Small intestine (tissue), 7 donors: Measurements from ENCODE around the gene GAS7. TPM values are rescaled to one million over a fixed set of nuclear protein-coding genes. Genes with fewer than 3 reads are reported as not detected.

Experiments
- DNase-seq, 2 donors: peaks; one replicate each; pipeline versions ENCODE4 v3.0.0 to v3.0.0-alpha.2; 2013
- FAIRE-seq: peaks from 2 replicates; lab custom pipeline; 2012; peaks lifted over from hg19 to GRCh38; lab: Jason Lieb, UNC
- H3K27ac ChIP-seq, 3 donors: one replicate each; pipeline ENCODE4 v1.5.1; 2013; ENCODE audit warnings: low read length in 2 of 3, mild to moderate bottlenecking in 2 of 3, control low read depth in 1 of 3, inconsistent platforms in 1 of 3, low read depth in 1 of 3, moderate library complexity in 1 of 3
- H3K27me3 ChIP-seq, 3 donors: one replicate each; pipeline ENCODE4 v1.6.1; 2013; ENCODE audit warnings: low read length in 3 of 3, inconsistent platforms in 1 of 3; ENCODE audit not compliant: control insufficient read depth in 3 of 3, insufficient read depth in 3 of 3
- H3K36me3 ChIP-seq, 3 donors: one replicate each; pipeline ENCODE4 v1.6.1; 2013; ENCODE audit warnings: low read length in 3 of 3, inconsistent platforms in 1 of 3, low read depth in 1 of 3, mild to moderate bottlenecking in 1 of 3, moderate library complexity in 1 of 3; ENCODE audit not compliant: control insufficient read depth in 3 of 3, insufficient read depth in 2 of 3
- H3K4me1 ChIP-seq, 3 donors: one replicate each; pipeline ENCODE4 v1.6.1; 2013; ENCODE audit warnings: low read length in 2 of 3, inconsistent platforms in 1 of 3, low read depth in 1 of 3, mild to moderate bottlenecking in 1 of 3, moderate library complexity in 1 of 3; ENCODE audit not compliant: control insufficient read depth in 3 of 3, insufficient read depth in 2 of 3
- H3K4me3 ChIP-seq, 3 donors: one replicate each; pipeline ENCODE4 v1.5.1; 2013; ENCODE audit warnings: low read length in 3 of 3, control low read depth in 1 of 3, inconsistent platforms in 1 of 3, low read depth in 1 of 3, mild to moderate bottlenecking in 1 of 3, moderate library complexity in 1 of 3
- H3K9me3 ChIP-seq, 2 donors: one replicate each; pipeline ENCODE4 v1.6.1; 2013; ENCODE audit warnings: low read depth in 1 of 2, low read length in 1 of 2; ENCODE audit not compliant: control insufficient read depth in 2 of 2, insufficient read depth in 1 of 2
- WGBS, 3 donors: extraction: QIAGEN DNeasy Blood & Tissue Kit; methylation state at CpG; one replicate each; pipeline ENCODE4 v1.1.7; 2013; 5-methylcytosine and 5-hydroxymethylcytosine counted together
- polyA plus RNA-seq, 4 donors: library from polyadenylated mRNA; stranded (reverse) in 3 of 4; unstranded in 1 of 4; fragments of 200-250 nt in 3 of 4; fragments of 120-200 nt in 1 of 4; gene quantifications; one replicate each; pipeline versions ENCODE4 v1.2.1 to v1.2.3, GENCODE V29; 2013
- donor health status: healthy with polysubstance abuse.
- donor health status: control.
- donor health status: control.
- donor health status: Bipolar disorder and iron deficiency.
- donor health status: healthy.

Gene GAS7
- polyA plus RNA-seq, 4 donors: 1.1 to 14.9 (median 5.9) TPM

DNA sequence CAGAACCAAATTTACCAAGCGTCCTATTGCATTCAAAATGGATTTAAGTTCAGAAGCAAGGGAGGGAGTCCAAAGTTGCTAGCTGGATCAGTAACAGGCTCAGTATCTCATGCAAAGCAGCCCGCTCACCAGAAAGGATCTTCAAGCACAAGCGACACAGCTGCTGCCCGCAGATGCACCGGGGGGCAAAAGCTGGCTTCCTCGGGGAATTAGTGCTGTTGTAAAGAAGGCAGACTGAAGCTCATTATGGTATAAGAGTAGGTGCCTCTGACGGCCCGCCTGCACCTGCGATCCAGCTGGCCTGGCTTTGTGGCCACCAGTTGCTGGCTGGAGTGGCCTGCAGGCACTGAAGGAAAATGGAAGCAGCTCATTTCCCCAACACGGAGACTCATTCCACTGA, 165.0 kb downstream of the GAS7 start:
- Histone ChIP-seq H3K4me3 (no peak overlapping the region), H3K36me3 (no peaks in the 10 kb centered on the region), H3K9me3 (no peaks in the 10 kb centered on the region), H3K27ac (peak overlapping the region in 2 of 3 donors; percentile 16 to 23), H3K4me1 (no peaks in the 10 kb centered on the region), H3K27me3 (no peaks in the 10 kb centered on the region)
- FAIRE-seq: no peak
- no peak for DNase-seq
- WGBS, 3 donors: 74 to 92% (median 80%) methylated on average over 10 of the region's 10 CpGs

GRCh38 chr17:10032118-10032852, 166.1 kb downstream of the GAS7 start:
- Histone ChIP-seq H3K27me3 (no peaks in the 10 kb centered on the region), H3K4me1 (no peaks in the 10 kb centered on the region), H3K36me3 (peaks cover 0 to 3% (median 0%) of the 10 kb centered on the region in 3 donors), H3K9me3 (no peaks in the 10 kb centered on the region), H3K27ac (peak overlapping the region in 1 of 3 donors; percentile 8), H3K4me3 (no peak overlapping the region)
- FAIRE-seq: no peak
- DNase-seq: no peak
- WGBS, 3 donors: 61 to 84% (median 77%) methylated on average over 6 of the region's 6 CpGs

GRCh38 chr17:10031606-10032005, 166.8 kb downstream of the GAS7 start:
- H3K27ac ChIP-seq: no peak overlapping the region
- FAIRE-seq (no peak), DNase-seq (no peak)
- H3K4me3 ChIP-seq: no peak overlapping the region
- H3K9me3 ChIP-seq: no peaks in the 10 kb centered on the region
- 80 to 88% (median 85%) methylated on average over 11 of the region's 11 CpGs for WGBS, 3 donors
- H3K4me1 ChIP-seq: no peaks in the 10 kb centered on the region
- H3K36me3 ChIP-seq: peaks cover 0 to 3% (median 0%) of the 10 kb centered on the region in 3 donors
- no peaks in the 10 kb centered on the region for H3K27me3 ChIP-seq

- no peak for FAIRE-seq
- Histone ChIP-seq H3K27me3 (no peaks in the 10 kb centered on the region), H3K4me3 (no peak overlapping the region), H3K4me1 (no peaks in the 10 kb centered on the region), H3K27ac (peak overlapping the region in 1 of 3 donors; percentile 27), H3K36me3 (peaks cover 0 to 3% (median 0%) of the 10 kb centered on the region in 3 donors), H3K9me3 (no peaks in the 10 kb centered on the region)
- DNase-seq: no peak
- 52 to 75% (median 53%) methylated on average over 3 of the region's 3 CpGs for WGBS, 3 donors
These were observed 167.3 kb downstream of the GAS7 start for GRCh38 chr17:10031127-10031526.

- Histone ChIP-seq H3K9me3 (no peaks in the 10 kb centered on the region), H3K27ac (no peak overlapping the region), H3K4me3 (no peak overlapping the region), H3K36me3 (peaks cover 0 to 3% (median 0%) of the 10 kb centered on the region in 3 donors), H3K27me3 (no peaks in the 10 kb centered on the region), H3K4me1 (no peaks in the 10 kb centered on the region)
- no peak for DNase-seq
- WGBS, 3 donors: 50 to 69% (median 61%) methylated on average over 7 of the region's 7 CpGs
- FAIRE-seq: no peak
These were observed 169.3 kb downstream of the GAS7 start for GRCh38 chr17:10029129-10029528.

GRCh38 chr17:10025976-10026901, 172.2 kb downstream of the GAS7 start:
- FAIRE-seq (no peak), DNase-seq (no peak)
- Histone ChIP-seq H3K27ac (no peak overlapping the region), H3K36me3 (peaks cover 0 to 3% (median 0%) of the 10 kb centered on the region in 3 donors), H3K27me3 (no peaks in the 10 kb centered on the region), H3K4me3 (no peak overlapping the region), H3K4me1 (peaks cover 0 to 3% (median 0%) of the 10 kb centered on the region in 3 donors), H3K9me3 (no peaks in the 10 kb centered on the region)
- WGBS, 3 donors: 48 to 62% (median 53%) methylated on average over 21 of the region's 21 CpGs

DNA sequence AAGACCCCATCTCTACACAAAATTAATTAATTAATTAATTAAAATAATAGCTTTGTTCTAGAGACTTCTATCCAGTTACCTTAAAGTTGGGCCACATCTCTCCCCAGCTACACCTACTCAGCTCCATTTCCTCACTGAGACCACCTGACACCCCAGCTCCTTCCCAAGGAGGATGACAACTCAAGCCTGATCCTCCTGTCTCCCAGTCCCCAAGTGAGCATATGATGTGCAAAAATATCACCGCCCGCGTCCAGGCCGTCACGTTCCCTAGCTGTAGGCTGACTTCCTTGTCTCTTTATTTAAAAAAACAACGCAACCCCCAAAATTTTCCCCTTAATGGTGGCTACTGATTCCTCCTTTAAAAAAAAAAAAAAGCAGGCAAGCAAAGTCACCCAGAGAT, 173.2 kb downstream of the GAS7 start:
- Histone ChIP-seq H3K4me1 (peaks cover 0 to 6% (median 0%) of the 10 kb centered on the region in 3 donors), H3K9me3 (no peaks in the 10 kb centered on the region), H3K4me3 (no peak overlapping the region), H3K27me3 (no peaks in the 10 kb centered on the region), H3K36me3 (peaks cover 0 to 3% (median 0%) of the 10 kb centered on the region in 3 donors), H3K27ac (no peak overlapping the region)
- WGBS, 3 donors: 93 to 95% (median 95%) methylated on average over 6 of the region's 6 CpGs
- no peak for FAIRE-seq
- DNase-seq: no peak

DNA sequence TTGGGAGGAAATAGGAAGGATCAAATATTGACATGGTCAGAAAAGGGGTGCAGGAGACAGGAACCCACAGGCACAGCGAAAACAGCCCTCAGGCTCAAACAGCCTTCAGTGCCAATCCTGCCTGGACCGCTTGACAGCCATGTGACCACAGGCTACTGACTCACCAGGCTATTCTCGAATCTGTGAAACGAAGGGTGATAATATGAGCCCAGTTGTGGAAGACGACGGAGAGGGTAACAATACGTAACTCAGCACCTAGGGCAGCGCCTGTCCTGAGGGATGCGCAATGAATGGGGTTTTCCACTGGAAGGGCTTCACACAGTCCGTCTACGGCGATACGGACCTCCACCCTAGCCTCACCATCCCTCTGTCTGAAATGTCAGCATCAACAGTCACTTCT, 176.0 kb downstream of the GAS7 start:
- no peak for FAIRE-seq
- H3K27ac ChIP-seq: no peak overlapping the region
- H3K4me1 ChIP-seq: peaks cover 0 to 11% (median 0%) of the 10 kb centered on the region in 3 donors
- H3K4me3 ChIP-seq: no peak overlapping the region
- no peaks in the 10 kb centered on the region for H3K9me3 ChIP-seq
- H3K27me3 ChIP-seq: no peaks in the 10 kb centered on the region
- 89 to 93% (median 91%) methylated on average over 13 of the region's 13 CpGs for WGBS, 3 donors
- no peak for DNase-seq
- peaks cover 0 to under 1% (median 0%) of the 10 kb centered on the region in 3 donors for H3K36me3 ChIP-seq
